Right forelimb (tissue), 1 donor: ENCODE measurements around the gene CTTNBP2NL.
A peak's percentile ranks its signal among the peaks of the same experiment; 100 is the strongest.
"Not testable (repeated sequence)": the region's sequence is repeated elsewhere in the genome, so short reads cannot be mapped to it uniquely, and the experiment has no call there.

Source experiments
- DNase-seq: peaks from one replicate; pipeline ENCODE4 v3.0.0-alpha.2; 2018

CTTNBP2NL gene

GRCh38 chr1:112429749-112430148 lies 33.7 kb downstream of the CTTNBP2NL start:
- DNase-seq: no peak

- DNase-seq: no peak
Measured at GRCh38 chr1:112431038-112431437, 35.0 kb downstream of the CTTNBP2NL start.

- DNase-seq: no peak
Measured at GRCh38 chr1:112435448-112435847, 39.4 kb downstream of the CTTNBP2NL start.

- DNase-seq: no peak
Measured at GRCh38 chr1:112436384-112437156, 40.6 kb downstream of the CTTNBP2NL start.

GRCh38 chr1:112438156-112438555 lies 42.1 kb downstream of the CTTNBP2NL start:
- DNase-seq: not testable (repeated sequence)

GRCh38 chr1:112439592-112439991 lies 43.6 kb downstream of the CTTNBP2NL start:
- no peak for DNase-seq

GRCh38 chr1:112440574-112440973 lies 44.6 kb downstream of the CTTNBP2NL start:
- DNase-seq: no peak

GRCh38 chr1:112444269-112444668 lies 48.3 kb downstream of the CTTNBP2NL start:
- no peak for DNase-seq

GRCh38 chr1:112445596-112445995 lies 49.6 kb downstream of the CTTNBP2NL start:
- no peak for DNase-seq

- DNase-seq: no peak
Measured at GRCh38 chr1:112446411-112446810, 50.4 kb downstream of the CTTNBP2NL start.

GRCh38 chr1:112448904-112449629 lies 53.1 kb downstream of the CTTNBP2NL start:
- no peak for DNase-seq

- DNase-seq: no peak
Measured at GRCh38 chr1:112449630-112449983, 53.6 kb downstream of the CTTNBP2NL start.

- no peak for DNase-seq
Measured at GRCh38 chr1:112450773-112451172, 54.8 kb downstream of the CTTNBP2NL start.

- DNase-seq: not testable (repeated sequence)
Measured at GRCh38 chr1:112451301-112451700, 55.3 kb downstream of the CTTNBP2NL start.

- DNase-seq: no peak
Measured at GRCh38 chr1:112453876-112454275, 57.9 kb downstream of the CTTNBP2NL start.

- no peak for DNase-seq
Measured at GRCh38 chr1:112454316-112454715, 58.3 kb downstream of the CTTNBP2NL start.

- no peak for DNase-seq
Measured at GRCh38 chr1:112457241-112457640, 61.2 kb downstream of the CTTNBP2NL start.

- DNase-seq: no peak
Measured at GRCh38 chr1:112457955-112458354, 61.9 kb downstream of the CTTNBP2NL start.

- DNase-seq: no peak
Measured at GRCh38 chr1:112458756-112459155, 62.7 kb downstream of the CTTNBP2NL start.

GRCh38 chr1:112460615-112461014 lies 64.6 kb downstream of the CTTNBP2NL start:
- no peak for DNase-seq

- DNase-seq: no peak
Measured at GRCh38 chr1:112461200-112461871, 65.3 kb downstream of the CTTNBP2NL start.

GRCh38 chr1:112462953-112463279 lies 66.9 kb downstream of the CTTNBP2NL start:
- DNase-seq: no peak

GRCh38 chr1:112464501-112464900 lies 68.5 kb downstream of the CTTNBP2NL start:
- DNase-seq: no peak

GRCh38 chr1:112465122-112465521 lies 69.1 kb downstream of the CTTNBP2NL start:
- peak; percentile 48 for DNase-seq
